Mucosa of rectum (tissue), 2 donors: Measurements from ENCODE around the gene MZT2B.
"Not testable (repeated sequence)": the region's sequence is repeated elsewhere in the genome, so short reads cannot be mapped to it uniquely, and the experiment has no call there.

Source experiments
- H3K27ac ChIP-seq, 2 donors: one replicate each; pipeline ENCODE4 v1.7.0; 2013; ENCODE audit warnings: inconsistent platforms in 2 of 2, low read depth in 2 of 2, low read length in 2 of 2
- H3K27me3 ChIP-seq, 2 donors: one replicate each; pipeline ENCODE4 v1.7.0; 2013; ENCODE audit warnings: low read length in 2 of 2; ENCODE audit not compliant: control insufficient read depth in 2 of 2, insufficient read depth in 2 of 2
- H3K36me3 ChIP-seq, 2 donors: one replicate each; pipeline ENCODE4 v1.7.0; 2013; ENCODE audit warnings: low read length in 2 of 2; ENCODE audit not compliant: control insufficient read depth in 2 of 2, insufficient read depth in 2 of 2
- H3K4me1 ChIP-seq, 2 donors: one replicate each; pipeline ENCODE4 v1.7.0; 2013; ENCODE audit warnings: low read length in 2 of 2, mild to moderate bottlenecking in 1 of 2; ENCODE audit not compliant: control insufficient read depth in 2 of 2, insufficient read depth in 2 of 2
- H3K4me3 ChIP-seq, 2 donors: one replicate each; pipeline ENCODE4 v1.7.0; 2013; ENCODE audit warnings: low read length in 2 of 2
- H3K9ac ChIP-seq, 2 donors: one replicate each; pipeline ENCODE4 v1.7.0; 2013; ENCODE audit warnings: low read length in 2 of 2, low read depth in 1 of 2, mild to moderate bottlenecking in 1 of 2
- H3K9me3 ChIP-seq, 2 donors: one replicate each; pipeline ENCODE4 v1.7.0; 2013; ENCODE audit warnings: low read length in 2 of 2; ENCODE audit not compliant: control insufficient read depth in 2 of 2
- donor health status: healthy.
- donor health status: Normal muscosa, but diverticular disease.

Gene MZT2B

GRCh38 chr2:130233066-130233465 is 51.0 kb downstream of the MZT2B start:
- H3K27ac ChIP-seq, H3K9me3 ChIP-seq, H3K9ac ChIP-seq, H3K27me3 ChIP-seq, H3K4me1 ChIP-seq, H3K4me3 ChIP-seq, H3K36me3 ChIP-seq: not testable (repeated sequence)

DNA sequence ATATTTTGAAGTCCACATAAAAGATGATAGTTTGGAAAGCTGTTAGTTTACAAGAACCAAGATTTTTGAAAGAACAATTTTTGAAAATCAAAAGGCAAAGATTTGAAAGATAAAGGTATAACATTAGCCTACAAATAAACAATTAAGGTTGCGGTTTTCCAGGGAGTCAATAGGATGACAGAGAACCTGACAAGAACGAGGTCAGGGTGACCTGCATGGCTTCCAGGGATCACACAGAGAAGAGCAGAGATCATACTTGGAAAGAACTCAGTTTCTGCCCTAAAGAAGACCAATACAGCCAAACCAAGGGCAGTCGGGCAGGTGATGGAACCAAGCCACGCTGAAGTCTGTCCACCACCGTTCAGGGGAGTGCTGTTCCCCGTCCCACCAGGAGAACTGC is 57.5 kb downstream of the MZT2B start:
- not testable (repeated sequence) for H3K4me1 ChIP-seq, H3K9me3 ChIP-seq, H3K4me3 ChIP-seq, H3K27me3 ChIP-seq, H3K9ac ChIP-seq, H3K36me3 ChIP-seq
- peak overlapping the region in 1 of 2 donors; percentile 65 for H3K27ac ChIP-seq
